HG03108 (cell line): ENCODE measurements around the gene EBPL.
"Not testable (repeated sequence)": the region's sequence is repeated elsewhere in the genome, so short reads cannot be mapped to it uniquely, and the experiment has no call there.

Source experiments
- ATAC-seq: cut with Tn5 transposase; IDR thresholded peaks from one replicate; pipeline ENCODE4 v1.9.1; 2021; ENCODE audit warnings: moderate library complexity; ENCODE audit not compliant: unreplicated experiment

Gene EBPL

GRCh38 chr13:49635599-49636433, 55.5 kb downstream of the EBPL start:
- no peak for ATAC-seq

- ATAC-seq = no peak
Observed at GRCh38 chr13:49633710-49634109, 57.6 kb downstream of the EBPL start.

DNA sequence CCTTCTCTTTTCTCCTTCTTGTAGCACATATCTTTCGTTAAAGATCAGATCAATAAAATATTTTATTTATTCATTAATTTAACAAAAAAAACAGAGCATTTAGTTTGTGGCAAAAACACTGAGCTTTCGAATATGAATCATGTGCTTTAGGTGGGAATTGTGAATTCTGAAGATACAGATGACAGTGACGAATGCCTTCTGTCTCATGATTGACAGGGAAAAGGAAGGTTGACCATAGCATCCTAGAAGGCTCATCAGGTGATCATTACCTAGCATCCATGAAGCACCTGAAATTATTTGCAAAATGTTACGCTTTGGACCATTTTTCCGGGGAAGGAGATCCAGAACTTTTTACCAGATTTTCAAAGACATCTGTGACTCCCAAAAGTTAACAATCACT, 59.1 kb downstream of the EBPL start:
- ATAC-seq = no peak

GRCh38 chr13:49630580-49630979, 60.7 kb downstream of the EBPL start:
- no peak for ATAC-seq

DNA sequence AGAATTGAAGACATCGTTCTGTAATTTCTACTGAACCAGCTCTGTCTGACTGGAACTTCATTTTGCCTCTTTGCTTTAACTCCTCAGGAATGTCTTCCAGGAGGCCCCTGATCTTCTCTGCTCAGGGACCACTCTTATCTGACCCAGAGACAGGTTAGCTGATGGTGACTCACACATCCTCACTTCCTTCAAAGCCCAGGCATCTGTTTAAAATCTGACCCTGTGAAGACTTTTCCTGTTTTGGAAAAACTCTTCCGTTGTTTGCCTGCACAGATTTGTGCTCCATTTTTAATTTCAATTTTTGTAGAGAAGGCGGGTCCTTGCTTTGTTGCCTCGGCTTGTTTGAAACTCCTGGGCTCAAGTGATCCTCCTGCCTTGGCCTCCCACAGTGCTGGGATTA, 61.3 kb downstream of the EBPL start:
- no peak for ATAC-seq

DNA sequence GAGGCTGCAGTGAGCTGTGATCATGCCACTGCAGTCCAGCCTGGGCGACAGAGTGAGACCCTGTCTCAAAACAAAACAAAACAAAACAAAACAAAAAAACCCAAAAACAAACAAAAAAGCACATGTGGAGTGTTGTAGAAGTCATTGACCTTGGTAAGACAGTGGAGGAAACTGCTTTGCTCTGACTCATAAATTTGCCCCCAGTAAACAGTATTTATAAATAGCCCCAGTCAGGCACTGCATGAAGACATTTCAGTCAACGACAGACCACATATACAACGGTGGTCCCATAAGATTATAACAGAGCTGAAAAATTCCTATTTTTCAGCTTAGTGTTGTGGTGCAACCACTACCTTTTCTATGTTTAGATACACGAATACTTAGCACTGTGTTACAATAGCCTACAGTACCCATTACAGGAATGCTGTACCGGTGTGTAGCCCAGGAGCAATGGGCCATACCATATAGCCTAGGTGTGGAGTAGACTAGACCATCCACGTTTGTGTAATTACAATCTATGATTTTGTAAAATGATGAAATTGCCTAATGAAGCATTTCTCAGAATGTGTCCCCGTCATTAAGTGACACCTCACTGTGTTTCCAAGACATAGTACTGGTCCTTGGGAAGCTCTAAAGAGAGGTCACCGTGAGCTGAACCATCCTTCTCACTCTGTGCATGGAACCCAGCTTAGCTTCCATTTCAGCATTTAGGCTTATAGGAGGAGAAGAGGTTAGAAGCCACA, 61.9 kb downstream of the EBPL start:
- ATAC-seq = no peak

- ATAC-seq = peak; percentile 96
Observed at GRCh38 chr13:49627831-49628652, 63.2 kb downstream of the EBPL start, which contains the start of gene ARL11. Gene ARL11, plus strand, starts transcription at chr13:49628507. Its CDS starts 1,941 bp downstream, at chr13:49630448.

- ATAC-seq = no peak
Observed at GRCh38 chr13:49625392-49626079, 65.8 kb downstream of the EBPL start.

- no peak for ATAC-seq
Observed at GRCh38 chr13:49624229-49624628, 67.1 kb downstream of the EBPL start.

DNA sequence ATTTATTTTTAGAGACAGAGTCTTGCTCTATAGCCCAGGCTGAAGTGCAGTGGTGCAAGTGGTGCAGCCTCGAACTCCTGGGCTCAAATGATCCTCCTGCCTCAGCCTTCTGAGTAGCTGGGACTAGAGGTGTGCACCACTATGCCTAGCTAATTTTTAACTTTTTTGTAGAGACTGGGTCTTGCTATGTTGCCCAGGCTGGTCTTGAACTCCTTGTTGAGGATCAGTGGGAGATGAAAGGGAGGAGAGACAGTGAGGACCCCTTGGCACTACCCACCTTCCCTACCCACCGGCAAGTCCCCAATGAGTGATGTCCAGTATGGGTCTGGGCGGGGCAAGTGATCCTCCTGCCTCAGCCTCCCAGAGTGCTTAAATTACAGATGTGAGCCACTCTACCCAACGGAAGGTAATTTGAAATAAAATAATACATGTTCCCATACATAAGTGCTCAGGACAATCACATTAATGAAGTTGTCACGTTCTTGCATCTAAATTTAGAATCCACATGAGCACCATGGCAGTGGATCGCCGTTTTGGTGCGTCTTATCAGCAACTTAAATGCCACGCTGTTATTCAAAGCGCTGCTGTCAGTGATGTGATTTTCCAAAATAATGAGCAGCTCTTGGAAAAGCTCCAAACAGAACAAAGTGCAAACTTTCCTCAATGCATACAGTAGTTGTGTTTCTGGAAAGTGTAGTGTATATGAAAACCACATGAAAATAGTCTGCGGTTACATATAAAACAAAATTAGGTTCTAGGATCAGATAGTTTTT, 68.9 kb downstream of the EBPL start:
- no peak for ATAC-seq

GRCh38 chr13:49620170-49620621, 71.1 kb downstream of the EBPL start:
- peak; percentile 58 for ATAC-seq

DNA sequence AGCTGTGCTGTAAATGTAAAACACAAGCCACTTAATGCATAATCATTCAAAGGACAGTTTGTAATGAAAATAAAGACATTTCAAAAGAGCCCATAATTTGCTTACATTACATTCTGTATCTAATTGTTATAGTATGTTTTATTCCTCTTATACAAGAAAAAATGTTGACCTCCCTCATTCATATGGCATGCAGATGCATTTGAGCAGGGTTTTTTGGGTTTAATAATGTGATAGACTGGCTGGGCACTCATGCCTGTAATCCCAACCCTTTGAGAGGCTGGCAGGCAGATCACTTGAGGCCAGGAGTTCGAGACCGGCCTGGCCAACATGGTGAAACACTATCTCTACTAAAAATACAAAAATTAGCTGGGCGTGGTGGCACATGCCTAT, 74.6 kb downstream of the EBPL start:
- ATAC-seq = no peak

DNA sequence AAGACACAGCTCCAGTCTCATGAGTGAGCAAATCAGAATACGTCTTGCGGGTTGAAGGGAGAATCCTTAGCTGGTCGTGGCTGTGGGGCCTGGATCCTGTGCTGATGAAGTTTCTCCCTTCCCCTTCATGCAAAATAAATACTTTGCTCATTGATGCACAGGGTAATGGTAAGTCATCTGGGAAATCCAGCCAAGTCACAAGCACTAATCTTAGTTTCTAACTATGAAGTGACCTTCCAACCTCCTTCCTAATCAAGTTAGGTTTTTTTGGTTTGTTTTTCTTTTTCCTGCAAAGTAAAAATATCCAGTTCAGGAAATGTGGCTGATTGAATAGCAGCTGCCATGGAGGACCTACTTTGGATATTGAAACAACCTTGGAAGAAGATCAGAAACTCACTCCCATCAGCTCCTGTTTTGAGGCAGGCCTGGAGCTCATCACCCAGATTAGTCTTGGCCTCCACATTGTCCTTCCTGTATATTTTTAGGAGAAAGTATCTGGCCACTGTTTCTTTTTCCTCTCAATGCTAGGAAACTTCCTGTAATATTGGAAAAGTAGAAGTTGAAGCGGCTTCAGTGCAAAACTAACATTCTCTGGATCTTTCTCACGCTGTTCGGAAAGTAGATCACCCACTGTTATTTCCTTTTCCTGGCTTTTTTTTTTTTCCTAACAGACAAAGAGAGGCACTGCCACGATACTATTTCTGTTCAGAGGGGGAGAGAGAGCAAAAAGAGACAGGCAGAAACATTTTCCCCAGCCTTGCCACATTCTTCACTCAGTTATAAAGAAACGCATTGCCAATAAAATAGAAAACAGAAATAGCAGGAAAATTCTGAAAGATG, 75.2 kb downstream of the EBPL start:
- ATAC-seq = no peak

GRCh38 chr13:49612042-49612441, 79.2 kb downstream of the EBPL start:
- ATAC-seq = not testable (repeated sequence)
